ENCODE measurements around the gene TRIM59.

Gene TRIM59

GRCh38 chr3:160449636-160450598, at the start of gene TRIM59:
TRIM59 (minus strand) TSS chr3:160449786; CDS start chr3:160439183, 10,603 bp downstream.
- DNase-seq (ENCODE audit: low read depth in 2 of 2), result peak; percentile 93 to 95

- DNase-seq (ENCODE audit: low read depth in 2 of 2), result no peak
Observed at GRCh38 chr3:160498202-160498601, 48.6 kb upstream of the TRIM59 start.

- no peak for DNase-seq (ENCODE audit: low read depth in 2 of 2)
Observed at GRCh38 chr3:160490166-160490565, 40.6 kb upstream of the TRIM59 start.

GRCh38 chr3:160486459-160486869, 36.9 kb upstream of the TRIM59 start:
- no peak for DNase-seq (ENCODE audit: low read depth in 2 of 2)

GRCh38 chr3:160482796-160483195, 33.2 kb upstream of the TRIM59 start:
- no peak for DNase-seq (ENCODE audit: low read depth in 2 of 2)

GRCh38 chr3:160481856-160482255, 32.3 kb upstream of the TRIM59 start:
- no peak for DNase-seq (ENCODE audit: low read depth in 2 of 2)

- DNase-seq (ENCODE audit: low read depth in 2 of 2), result no peak
Observed at GRCh38 chr3:160480931-160481330, 31.3 kb upstream of the TRIM59 start.

GRCh38 chr3:160479376-160479775, 29.8 kb upstream of the TRIM59 start:
- DNase-seq (ENCODE audit: low read depth in 2 of 2), result no peak

- no peak for DNase-seq (ENCODE audit: low read depth in 2 of 2)
Observed at GRCh38 chr3:160478338-160478737, 28.8 kb upstream of the TRIM59 start.

- DNase-seq (ENCODE audit: low read depth in 2 of 2), result no peak
Observed at GRCh38 chr3:160477750-160478149, 28.2 kb upstream of the TRIM59 start.

GRCh38 chr3:160475884-160476283, 26.3 kb upstream of the TRIM59 start:
- DNase-seq (ENCODE audit: low read depth in 2 of 2), result no peak

- DNase-seq (ENCODE audit: low read depth in 2 of 2), result no peak
Observed at GRCh38 chr3:160475153-160475552, 25.6 kb upstream of the TRIM59 start.

- DNase-seq (ENCODE audit: low read depth in 2 of 2), result peak; percentile 72 to 73
Observed at GRCh38 chr3:160474416-160474838, 24.8 kb upstream of the TRIM59 start.

GRCh38 chr3:160473978-160474377, 24.4 kb upstream of the TRIM59 start:
- DNase-seq (ENCODE audit: low read depth in 2 of 2), result peak; percentile 96 to 97

GRCh38 chr3:160473221-160473620, 23.6 kb upstream of the TRIM59 start:
- peak; percentile 81 to 82 for DNase-seq (ENCODE audit: low read depth in 2 of 2)

- no peak for DNase-seq (ENCODE audit: low read depth in 2 of 2)
Observed at GRCh38 chr3:160472344-160472743, 22.8 kb upstream of the TRIM59 start.

- DNase-seq (ENCODE audit: low read depth in 2 of 2), result no peak
Observed at GRCh38 chr3:160471892-160472291, 22.3 kb upstream of the TRIM59 start.

GRCh38 chr3:160470181-160470580, 20.6 kb upstream of the TRIM59 start:
- DNase-seq (ENCODE audit: low read depth in 2 of 2), result no peak

- no peak for DNase-seq (ENCODE audit: low read depth in 2 of 2)
Observed at GRCh38 chr3:160464971-160465370, 15.4 kb upstream of the TRIM59 start.

- no peak for DNase-seq (ENCODE audit: low read depth in 2 of 2)
Observed at GRCh38 chr3:160464321-160464720, 14.7 kb upstream of the TRIM59 start.

- no peak for DNase-seq (ENCODE audit: low read depth in 2 of 2)
Observed at GRCh38 chr3:160460033-160460432, 10.4 kb upstream of the TRIM59 start.

GRCh38 chr3:160459450-160459970, 9.9 kb upstream of the TRIM59 start:
- DNase-seq (ENCODE audit: low read depth in 2 of 2), result no peak

- DNase-seq (ENCODE audit: low read depth in 2 of 2), result no peak
Observed at GRCh38 chr3:160458151-160458550, 8.6 kb upstream of the TRIM59 start.
